ENCODE results near the gene ANKRD13A. TPM values are rescaled to one million over a fixed set of nuclear protein-coding genes. Genes with fewer than 3 reads are reported as not detected.

ANKRD13A gene
- total and polyA plus RNA-seq, 2 of the 13 experiments (the other 11 are each of a cell fraction or from before 2014, with no cell fraction given): 34.1 to 41.6 TPM

DNA sequence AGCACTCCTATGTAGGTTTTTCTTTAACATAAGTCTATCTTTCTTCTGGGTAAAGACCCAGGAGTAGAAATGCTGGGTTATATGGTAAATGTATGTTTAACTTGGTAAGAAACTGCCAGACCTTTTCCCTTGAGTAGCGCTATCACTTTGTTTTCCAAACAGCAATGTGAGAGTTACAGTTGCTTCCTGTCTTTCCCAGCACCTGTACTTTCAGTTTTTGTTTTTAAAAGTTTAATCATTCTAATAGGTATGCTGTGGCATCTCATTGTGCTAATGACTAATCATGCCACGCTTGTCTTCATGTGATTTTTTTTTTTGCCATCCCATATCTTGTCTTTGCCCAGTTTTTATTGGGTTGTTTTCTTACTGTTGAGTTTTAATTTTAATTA, 31.2 kb upstream of the ANKRD13A start:
- BruUV-seq (replicated peaks): no TSS peak
- in situ Hi-C loops (cut with HindIII; ENCODE audit: extremely low pct_ligation_motif_present, low pct_unique_long_range_greater_than_20kb) (no loop called here), intact Hi-C loops (cut with micrococcal nuclease; ENCODE audit: unreplicated experiment) (no loop called here)
- no peak overlapping the region for H3K4me3 ChIP-seq (replicated peaks in 1 of 3; ENCODE audit: insufficient read depth in 1 of 3, low read depth in 2 of 3, low read length in 3 of 3)
- TF ChIP-seq ZNF639 (CRISPR knock-in tag; conservative IDR thresholded peaks at IDR 0.05): no peak
- no peak for TF ChIP-seq ETV5 (CRISPR knock-in tag; IDR thresholded peaks at IDR 0.05; ENCODE audit: borderline replicate concordance)
- TF ChIP-seq PHF5A (CRISPR knock-in tag; IDR thresholded peaks at IDR 0.05; ENCODE audit: low read depth, unreplicated experiment): no peak
- no peak for TF ChIP-seq KMT2A (CRISPR knock-in tag; IDR thresholded peaks at IDR 0.05)
- peak overlapping the region; percentile 40 for H3K27ac ChIP-seq (ENCODE audit: extremely low read length, insufficient read depth, low read length)
- peaks cover 16% of the 10 kb centered on the region for H3K4me1 ChIP-seq (ENCODE audit: insufficient read depth, low read length)
- ChIA-PET CTCF (ENCODE audit: low intra/inter-chr PET ratio, low total read pairs) (no interaction called here), POLR2A (no interaction called here)
- no peaks in the 10 kb centered on the region for H3K9me3 ChIP-seq (ENCODE audit: low read length)
- H3K9ac ChIP-seq (ENCODE audit: insufficient read depth, low read depth, low read length): no peak overlapping the region
- no peaks in the 10 kb centered on the region for H3K27me3 ChIP-seq (ENCODE audit: control insufficient read depth in 1 of 2, insufficient read depth in 2 of 2, low read length in 2 of 2)
- no peak for ATAC-seq
- peaks cover 12 to 40% of the 10 kb centered on the region in 2 experiments for H3K36me3 ChIP-seq (replicated peaks in 1 of 2; ENCODE audit: control insufficient read depth in 1 of 2, insufficient read depth in 2 of 2, low read length in 2 of 2)
- no peaks in the 10 kb centered on the region for H4K20me1 ChIP-seq (ENCODE audit: insufficient read depth, low read length)
- WGBS (ENCODE audit: low lambda C conversion rate): 100% methylated on average over 2 of the region's 2 CpGs
- no peak for DNase-seq (ENCODE audit: low spot score)
- H2AFZ ChIP-seq (ENCODE audit: low read length): no peak overlapping the region
- FAIRE-seq: no peak
- no peak overlapping the region for H3K4me2 ChIP-seq (ENCODE audit: low read depth, low read length)
- H3K79me2 ChIP-seq (ENCODE audit: insufficient read depth, low read length): no peaks in the 10 kb centered on the region

DNA sequence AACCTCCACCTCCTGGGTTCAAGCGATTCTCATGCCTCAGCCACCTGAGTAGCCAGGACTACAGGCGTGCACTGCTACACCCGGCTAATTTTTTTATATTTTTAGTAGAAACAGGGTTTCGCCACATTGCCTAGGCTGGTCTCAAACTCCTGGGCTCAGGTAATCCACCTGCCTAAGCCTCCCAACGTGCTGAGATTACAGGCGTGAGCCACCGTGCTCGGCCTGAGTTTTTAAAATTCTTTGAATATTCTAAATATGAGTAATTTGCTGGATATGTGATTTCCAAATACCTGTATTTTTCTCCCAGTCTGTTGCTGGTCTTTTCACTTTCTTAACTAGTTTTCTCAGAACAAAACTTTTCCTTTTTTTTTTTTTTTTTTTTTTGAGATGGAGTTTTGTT, 30.4 kb upstream of the ANKRD13A start:
- FAIRE-seq (no peak), DNase-seq (ENCODE audit: low spot score) (no peak), ATAC-seq (no peak)
- H3K4me3 ChIP-seq (replicated peaks in 1 of 3; ENCODE audit: insufficient read depth in 1 of 3, low read depth in 2 of 3, low read length in 3 of 3): no peak overlapping the region
- no peak overlapping the region for H3K27ac ChIP-seq (ENCODE audit: extremely low read length, insufficient read depth, low read length)
- TF ChIP-seq ZNF33B (CRISPR knock-in tag; IDR thresholded peaks at IDR 0.05) (no peak), RBM22 (optimal IDR thresholded peaks at IDR 0.05; ENCODE audit: low read length) (no peak), ZNF382 (CRISPR knock-in tag; IDR thresholded peaks at IDR 0.05; ENCODE audit: borderline replicate concordance) (no peak), CENPT (CRISPR knock-in tag; IDR thresholded peaks at IDR 0.05; ENCODE audit: low read depth) (no peak), KLF12 (CRISPR knock-in tag; IDR thresholded peaks at IDR 0.05; ENCODE audit: borderline replicate concordance) (no peak), ZNF354B (CRISPR knock-in tag; IDR thresholded peaks at IDR 0.05) (no peak), HOMEZ (CRISPR knock-in tag; IDR thresholded peaks at IDR 0.05; ENCODE audit: low read depth) (no peak), POGZ (CRISPR knock-in tag; IDR thresholded peaks at IDR 0.05) (no peak)
- peaks cover 16% of the 10 kb centered on the region for H3K4me1 ChIP-seq (ENCODE audit: insufficient read depth, low read length)
- BruUV-seq (replicated peaks): no TSS peak
- intact Hi-C loops (cut with micrococcal nuclease; ENCODE audit: unreplicated experiment) (no loop called here), in situ Hi-C loops (cut with HindIII; ENCODE audit: extremely low pct_ligation_motif_present, low pct_unique_long_range_greater_than_20kb) (no loop called here)
- peaks cover 10 to 33% of the 10 kb centered on the region in 2 experiments for H3K36me3 ChIP-seq (replicated peaks in 1 of 2; ENCODE audit: control insufficient read depth in 1 of 2, insufficient read depth in 2 of 2, low read length in 2 of 2)
- no peak overlapping the region for H3K9ac ChIP-seq (ENCODE audit: insufficient read depth, low read depth, low read length)
- H2AFZ ChIP-seq (ENCODE audit: low read length): no peak overlapping the region
- ChIA-PET POLR2A (no interaction called here), CTCF (ENCODE audit: low intra/inter-chr PET ratio, low total read pairs) (no interaction called here)
- no peak overlapping the region for H3K4me2 ChIP-seq (ENCODE audit: low read depth, low read length)
- H3K27me3 ChIP-seq (ENCODE audit: control insufficient read depth in 1 of 2, insufficient read depth in 2 of 2, low read length in 2 of 2): no peaks in the 10 kb centered on the region
- H3K79me2 ChIP-seq (ENCODE audit: insufficient read depth, low read length): no peaks in the 10 kb centered on the region
- no peaks in the 10 kb centered on the region for H4K20me1 ChIP-seq (ENCODE audit: insufficient read depth, low read length)
- H3K9me3 ChIP-seq (ENCODE audit: low read length): no peaks in the 10 kb centered on the region
- 97% methylated on average over 8 of the region's 8 CpGs for WGBS (ENCODE audit: low lambda C conversion rate)

Data from HepG2 (cell line).